ENCODE results near the gene TMSB10.
"Not testable (repeated sequence)": the region's sequence is repeated elsewhere in the genome, so short reads cannot be mapped to it uniquely, and the experiment has no call there.

Gene TMSB10

GRCh38 chr2:84904717-84905174, 710 bp upstream of the TMSB10 start:
- DNase-seq, result peak; percentile 23

GRCh38 chr2:84906108-84906899, 848 bp downstream of the TMSB10 start:
- DNase-seq, result peak; percentile 41

GRCh38 chr2:84906900-84907714, 1.7 kb downstream of the TMSB10 start:
- peak; percentile 69 for DNase-seq

GRCh38 chr2:84908948-84909713, 3.7 kb downstream of the TMSB10 start:
- peak; percentile 51 for DNase-seq

- DNase-seq, result no peak
Measured at GRCh38 chr2:84911135-84911678, 5.8 kb downstream of the TMSB10 start.

GRCh38 chr2:84912984-84913383, 7.5 kb downstream of the TMSB10 start:
- no peak for DNase-seq

GRCh38 chr2:84914334-84914733, 8.9 kb downstream of the TMSB10 start:
- no peak for DNase-seq

GRCh38 chr2:84915675-84916074, 10.2 kb downstream of the TMSB10 start:
- not testable (repeated sequence) for DNase-seq

GRCh38 chr2:84917821-84918220, 12.4 kb downstream of the TMSB10 start:
- DNase-seq, result not testable (repeated sequence)

GRCh38 chr2:84918430-84918829, 13.0 kb downstream of the TMSB10 start:
- no peak for DNase-seq

GRCh38 chr2:84919885-84920580, 14.6 kb downstream of the TMSB10 start:
- peak; percentile 28 for DNase-seq

GRCh38 chr2:84923009-84923408, 17.6 kb downstream of the TMSB10 start:
- no peak for DNase-seq

- peak; percentile 36 for DNase-seq
Measured at GRCh38 chr2:84924173-84925106, 19.0 kb downstream of the TMSB10 start.

GRCh38 chr2:84925336-84925723, 19.9 kb downstream of the TMSB10 start:
- no peak for DNase-seq

- peak; percentile 95 for DNase-seq
Measured at GRCh38 chr2:84925724-84926376, 20.4 kb downstream of the TMSB10 start.

GRCh38 chr2:84927275-84927627, 21.8 kb downstream of the TMSB10 start:
- DNase-seq, result no peak

GRCh38 chr2:84931384-84931821, 25.9 kb downstream of the TMSB10 start:
- DNase-seq, result no peak

GRCh38 chr2:84938194-84938879, 32.9 kb downstream of the TMSB10 start:
- DNase-seq, result no peak

GRCh38 chr2:84939426-84940087, 34.1 kb downstream of the TMSB10 start:
- DNase-seq, result peak; percentile 85
